K562 (cell line): Measurements from ENCODE around the gene CLEC2D. TPM values are rescaled to one million over a fixed set of nuclear protein-coding genes. Genes with fewer than 3 reads are reported as not detected.

Experiments used
- ATAC-seq: fragments of 200-7000 bp; cut with Tn5 transposase; 3 replicates; pipeline ENCODE4 v1.9.1; 2020; ENCODE audit warnings: moderate library complexity
- BruUV-seq: library from RNA; stranded (reverse); fragments of 400-500 nt; replicated peaks from 2 replicates; lab custom pipeline; 2021; lab: Mats Ljungman, UMichigan
- CTCF ChIA-PET: fragments of 300-600 bp; formaldehyde crosslinking; extraction: SDS; loops from one replicate; lab custom pipeline; 2021; ENCODE audit warnings: low intra/inter-chr PET ratio; lab: Yijun Ruan, JAX
- POLR2A ChIA-PET: fragments of 300-600, 350-650 bp; sonication (Branson Sonifier 250); formaldehyde crosslinking; extraction: SDS; loops from one replicate; lab custom pipeline; 2021; ENCODE audit warnings: antibody characterized with exemption, inconsistent platforms; lab: Yijun Ruan, JAX
- DNase-seq, 4 experiments: peaks; one replicate each; pipeline versions ENCODE4 v3.0.0 to v3.0.0-alpha.2; 2011 to 2018; ENCODE audit warnings: low spot score in 3 of 4, mixed read lengths in 3 of 4; ENCODE audit errors: extremely low read depth in 1 of 4
- FAIRE-seq: peaks from 2 replicates; lab custom pipeline; 2011; peaks lifted over from hg19 to GRCh38; lab: Jason Lieb, UNC
- H2AFZ ChIP-seq: 2 replicates; pipeline ENCODE4 v1.6.0; 2011; ENCODE audit warnings: low read depth, low read length, control low read depth, inconsistent platforms
- H3K27ac ChIP-seq: fragments of 200-600 bp; 3 replicates; pipeline ENCODE4 v1.8.0; 2011; ENCODE audit warnings: low read depth, mild to moderate bottlenecking, control low read depth, inconsistent platforms, low read length, moderate library complexity, mixed read lengths; ENCODE audit errors: extremely low read depth
- H3K27me3 ChIP-seq, 2 experiments: fragments of 300-600 bp in 1 of 2; 2 replicates in 1 of 2; 3 replicates in 1 of 2; pipeline versions ENCODE4 v1.6.0 to v1.8.0; 2011; ENCODE audit warnings: inconsistent platforms in 2 of 2, low read length in 2 of 2, mild to moderate bottlenecking in 1 of 2, mixed read lengths in 1 of 2, moderate library complexity in 1 of 2; ENCODE audit not compliant: control insufficient read depth in 2 of 2, insufficient read depth in 2 of 2
- H3K36me3 ChIP-seq: fragments of 300-600 bp; 3 replicates; pipeline ENCODE4 v1.8.0; 2011; ENCODE audit warnings: mild to moderate bottlenecking, low read length, inconsistent platforms; ENCODE audit not compliant: control insufficient read depth, insufficient read depth
- H3K4me1 ChIP-seq, 2 experiments: fragments of 200-600 bp in 1 of 2; replicated peaks in 1 of 2; 2 replicates in 1 of 2; 3 replicates in 1 of 2; pipeline versions ENCODE4 v1.5.1 to v1.8.0; 2011; ENCODE audit warnings: inconsistent platforms in 2 of 2, low read length in 2 of 2, mild to moderate bottlenecking in 1 of 2, mixed read lengths in 1 of 2, moderate library complexity in 1 of 2; ENCODE audit not compliant: control insufficient read depth in 2 of 2, insufficient read depth in 2 of 2
- H3K4me2 ChIP-seq: 2 replicates; pipeline ENCODE4 v1.6.1; 2011; ENCODE audit warnings: low read length, control low read depth, inconsistent platforms, mixed read lengths; ENCODE audit not compliant: insufficient read depth
- H3K4me3 ChIP-seq: fragments of 200-600 bp; sonication (generic), shearing (Covaris generic); 2 replicates; pipeline ENCODE4 v1.5.1; 2016; ENCODE audit warnings: control low read depth, inconsistent platforms
- H3K79me2 ChIP-seq: fragments of 200-600 bp; 3 replicates; pipeline ENCODE4 v1.8.0; 2011; ENCODE audit warnings: low read length, inconsistent platforms; ENCODE audit not compliant: control insufficient read depth, insufficient read depth
- H3K9ac ChIP-seq, 2 experiments: 2 replicates each; pipeline versions ENCODE4 v1.6.0 to v1.6.1; 2011; ENCODE audit warnings: low read depth in 2 of 2, low read length in 2 of 2, control low read depth in 1 of 2, inconsistent platforms in 1 of 2, mild to moderate bottlenecking in 1 of 2, mixed read lengths in 1 of 2; ENCODE audit not compliant: insufficient read depth in 1 of 2
- H3K9me1 ChIP-seq: one replicate; pipeline ENCODE4 v1.6.0; 2011; ENCODE audit warnings: inconsistent platforms, mild to moderate bottlenecking, low read length, moderate library complexity; ENCODE audit not compliant: control insufficient read depth, insufficient read depth
- H3K9me3 ChIP-seq: replicated peaks from 2 replicates; pipeline ENCODE4 v1.5.1; 2011; ENCODE audit warnings: low read depth, low read length, inconsistent platforms; ENCODE audit not compliant: control insufficient read depth, insufficient read depth
- H4K20me1 ChIP-seq: replicated peaks from 2 replicates; pipeline ENCODE4 v1.6.1; 2011; ENCODE audit warnings: low read length, inconsistent platforms, mixed read lengths; ENCODE audit not compliant: control insufficient read depth, insufficient read depth
- C11orf30 ChIP-seq: fragments of 450-650 bp; IDR thresholded peaks from 2 replicates; pipeline ENCODE4 v1.6.1; 2016; ENCODE audit warnings: low read depth, mild to moderate bottlenecking
- FOXM1 ChIP-seq, 2 experiments: fragments of 450-650 bp in 1 of 2; sonication (generic) in 1 of 2; formaldehyde crosslinking in 1 of 2; IDR thresholded peaks; 2 replicates each; pipeline versions ENCODE4 v1.6.1 to v1.9.0; 2017 to 2022; ENCODE audit warnings: low read depth in 2 of 2, mild to moderate bottlenecking in 2 of 2, missing genetic modification reagents in 1 of 2, moderate library complexity in 1 of 2
- RCOR1 ChIP-seq, 2 experiments: IDR thresholded peaks; 2 replicates each; pipeline ENCODE4 v1.6.1; 2012; ENCODE audit warnings: low read depth in 2 of 2, low read length in 2 of 2, borderline replicate concordance in 1 of 2, improper control_type of control experiment in 1 of 2
- SETDB1 ChIP-seq: IDR thresholded peaks from one replicate; pipeline ENCODE4 v1.6.1; 2012; ENCODE audit warnings: low read length, control low read depth, inconsistent platforms
- WGBS: fragments of 100-300 bp; shearing (Covaris generic); methylation state at CpG from one replicate; pipeline ENCODE4 v1.1.6; 2016; ENCODE audit warnings: low coverage, mixed read lengths; ENCODE audit not compliant: insufficient coverage; ENCODE audit errors: missing lambda C conversion rate; 5-methylcytosine and 5-hydroxymethylcytosine counted together
- in situ Hi-C: fragments of 300-500 bp; cut with MboI; formaldehyde crosslinking; loops from 4 replicates; pipeline ENCODE4 v1.15.0; 2018; ENCODE audit warnings: inconsistent platforms, mixed read lengths
- intact Hi-C: fragments of 100-400 bp; cut with micrococcal nuclease; formaldehyde crosslinking; loops from 2 replicates; pipeline ENCODE4 v1.14.2; 2022
- polyA plus RNA-seq, 8 experiments: library from polyadenylated mRNA; depleted of rRNA in 4 of 8; stranded (reverse) in 5 of 8; unstranded in 3 of 8; fragments of >200 nt; fragmentation: Nextera tagmentation in 2 of 8; fragmentation: Illumina TruSeq in 1 of 8; extraction: Ambion mirVana in 2 of 8; extraction: Trizol in 1 of 8; gene quantifications; 2 replicates each; pipeline versions ENCODE4 v1.2.1 to v1.2.3, GENCODE V29; 2011 to 2014; ENCODE audit warnings: inconsistent platforms in 1 of 8, missing spikeins in 1 of 8
- total RNA-seq, 7 experiments: library from RNA; depleted of rRNA in 6 of 7; stranded (reverse); fragments of >200 nt in 6 of 7; fragmentation: Illumina TruSeq in 2 of 7; extraction: Trizol in 2 of 7; gene quantifications; 2 replicates each; pipeline versions ENCODE4 v1.2.1 to v1.2.3, GENCODE V29; 2011 to 2021; ENCODE audit warnings: low replicate concordance in 1 of 7

The CLEC2D gene
- total and polyA plus RNA-seq, 9 of the 15 experiments (the other 6 are each of a cell fraction or from before 2014, with no cell fraction given): 1.4 to 5.0 (median 2.2) TPM

- no peaks in the 10 kb centered on the region for H3K9me3 ChIP-seq
- H4K20me1 ChIP-seq: no peaks in the 10 kb centered on the region
- H3K4me1 ChIP-seq: no peaks in the 10 kb centered on the region; a peak in 3 of 5 replicates
- H3K36me3 ChIP-seq: no peaks in the 10 kb centered on the region
- 54% methylated on average over 8 of the region's 15 CpGs for WGBS
- intact Hi-C loops (no loop called here), in situ Hi-C loops (loop anchor here (25.0 kb wide), 1 partner anchor 255 kb away; no protein-coding TSS in a partner anchor)
- no peak overlapping the region for H2AFZ ChIP-seq
- no peak for DNase-seq
- no peaks in the 10 kb centered on the region for H3K27me3 ChIP-seq
- TF ChIP-seq RCOR1 (IDR thresholded peaks at IDR 0.05; ENCODE audit: borderline replicate concordance in 1 of 2, low read depth in 2 of 2, low read length in 2 of 2) (no peak), SETDB1 (no peak), FOXM1 (IDR thresholded peaks at IDR 0.05; ENCODE audit: low read depth) (no peak), FOXM1 (CRISPR knock-in tag; IDR thresholded peaks at IDR 0.05; ENCODE audit: low read depth) (no peak), C11orf30 (no peak)
- TF ChIP-seq, all 486 proteins: peak for 0
- ChIA-PET CTCF (no interaction called here), POLR2A (no interaction called here)
- Histone ChIP-seq H3K4me2 (no peak overlapping the region), H3K4me3 (no peak overlapping the region), H3K9me1 (no peaks in the 10 kb centered on the region), H3K27ac (no peak overlapping the region), H3K9ac (no peak overlapping the region), H3K79me2 (no peaks in the 10 kb centered on the region)
- ATAC-seq (no peak), FAIRE-seq (no peak)
- no TSS peak for BruUV-seq
These were observed 47.8 kb downstream of the CLEC2D start for GRCh38 chr12:9717070-9717925.
